Fibroblast of pulmonary artery (primary cell): ENCODE data around the gene PLEKHH1.

Experiments
- DNase-seq: peaks from one replicate; pipeline ENCODE4 v3.0.0-alpha.2; 2010; ENCODE audit warnings: low read depth
- H3K4me3 ChIP-seq: replicated peaks from 2 replicates; pipeline ENCODE4 v1.5.1; 2011; ENCODE audit warnings: low read depth, mild to moderate bottlenecking, control low read depth, low read length, moderate library complexity
- TF ChIP-seq, protein P1 (sequence below): IDR thresholded peaks from 2 replicates; pipeline ENCODE4 v1.5.1; 2011; ENCODE audit warnings: mild to moderate bottlenecking, control low read depth, low read length, inconsistent platforms; ENCODE audit errors: missing control alignments

Gene PLEKHH1

DNA sequence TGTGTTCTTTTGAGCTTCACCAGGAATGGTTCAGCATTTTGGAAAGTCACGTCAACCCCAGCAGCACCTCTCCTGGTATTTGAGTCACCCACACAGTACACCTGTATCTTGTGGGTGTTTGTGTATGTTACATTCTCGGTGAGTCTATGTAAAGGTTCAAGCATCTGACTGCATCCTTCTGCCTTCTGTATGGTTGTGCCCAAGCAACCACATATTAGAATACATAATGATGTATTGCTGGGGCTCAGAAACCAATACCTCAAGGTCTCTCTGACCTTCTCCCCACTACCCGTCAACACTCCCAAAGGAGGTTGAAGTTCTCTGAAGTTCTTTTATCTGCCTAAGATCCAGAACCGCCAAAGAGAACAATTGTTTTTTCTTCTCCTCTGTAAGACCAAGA lies 35.4 kb upstream of the PLEKHH1 start:
- H3K4me3 ChIP-seq = no peak overlapping the region
- TF ChIP-seq, protein P1, sequence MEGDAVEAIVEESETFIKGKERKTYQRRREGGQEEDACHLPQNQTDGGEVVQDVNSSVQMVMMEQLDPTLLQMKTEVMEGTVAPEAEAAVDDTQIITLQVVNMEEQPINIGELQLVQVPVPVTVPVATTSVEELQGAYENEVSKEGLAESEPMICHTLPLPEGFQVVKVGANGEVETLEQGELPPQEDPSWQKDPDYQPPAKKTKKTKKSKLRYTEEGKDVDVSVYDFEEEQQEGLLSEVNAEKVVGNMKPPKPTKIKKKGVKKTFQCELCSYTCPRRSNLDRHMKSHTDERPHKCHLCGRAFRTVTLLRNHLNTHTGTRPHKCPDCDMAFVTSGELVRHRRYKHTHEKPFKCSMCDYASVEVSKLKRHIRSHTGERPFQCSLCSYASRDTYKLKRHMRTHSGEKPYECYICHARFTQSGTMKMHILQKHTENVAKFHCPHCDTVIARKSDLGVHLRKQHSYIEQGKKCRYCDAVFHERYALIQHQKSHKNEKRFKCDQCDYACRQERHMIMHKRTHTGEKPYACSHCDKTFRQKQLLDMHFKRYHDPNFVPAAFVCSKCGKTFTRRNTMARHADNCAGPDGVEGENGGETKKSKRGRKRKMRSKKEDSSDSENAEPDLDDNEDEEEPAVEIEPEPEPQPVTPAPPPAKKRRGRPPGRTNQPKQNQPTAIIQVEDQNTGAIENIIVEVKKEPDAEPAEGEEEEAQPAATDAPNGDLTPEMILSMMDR = no peak
- DNase-seq = no peak

- no peak overlapping the region for H3K4me3 ChIP-seq
- TF ChIP-seq, protein P1 = no peak
- no peak for DNase-seq
Measured at GRCh38 chr14:67500981-67501380, 32.1 kb upstream of the PLEKHH1 start.

DNA sequence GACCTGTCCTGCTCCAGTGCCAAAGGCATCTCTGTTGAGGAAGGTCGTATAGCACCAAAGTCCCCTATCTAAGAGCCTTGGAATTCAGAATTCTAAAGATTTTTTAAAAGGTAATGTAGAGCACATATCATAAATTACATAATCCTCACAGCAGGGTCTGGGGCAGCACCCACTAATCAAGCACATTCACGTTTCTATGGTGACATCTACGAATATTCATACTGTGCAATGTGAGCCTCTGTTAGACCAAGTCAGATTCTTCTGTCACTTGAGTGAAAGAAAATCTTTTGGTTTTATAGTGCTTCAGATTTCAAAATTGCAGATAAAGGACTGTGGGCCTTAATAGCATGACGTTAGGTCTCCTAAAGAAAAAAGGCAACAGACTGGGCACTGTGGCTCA lies 31.4 kb upstream of the PLEKHH1 start:
- no peak overlapping the region for H3K4me3 ChIP-seq
- TF ChIP-seq, protein P1 = no peak
- DNase-seq = no peak

DNA sequence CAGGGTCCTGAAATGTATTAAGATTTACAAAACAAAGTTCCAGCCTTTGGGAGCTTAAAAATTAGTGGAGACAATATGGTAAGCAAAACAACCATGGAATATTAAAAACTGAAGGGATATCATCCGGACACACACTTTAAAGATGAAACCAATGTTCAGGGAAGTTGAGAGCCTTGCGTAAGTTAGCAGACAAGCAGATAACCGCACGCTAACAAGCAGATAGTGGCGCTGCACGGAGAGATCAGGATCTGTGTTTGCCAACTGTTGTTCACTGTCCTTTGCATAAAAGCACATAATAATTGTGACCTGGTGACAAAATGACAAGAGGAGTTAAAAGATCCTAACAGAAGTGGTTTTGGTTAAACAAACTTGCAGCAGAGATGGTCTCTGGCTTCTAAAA lies 30.2 kb upstream of the PLEKHH1 start:
- TF ChIP-seq, protein P1 = no peak
- DNase-seq = no peak
- H3K4me3 ChIP-seq = no peak overlapping the region

DNA sequence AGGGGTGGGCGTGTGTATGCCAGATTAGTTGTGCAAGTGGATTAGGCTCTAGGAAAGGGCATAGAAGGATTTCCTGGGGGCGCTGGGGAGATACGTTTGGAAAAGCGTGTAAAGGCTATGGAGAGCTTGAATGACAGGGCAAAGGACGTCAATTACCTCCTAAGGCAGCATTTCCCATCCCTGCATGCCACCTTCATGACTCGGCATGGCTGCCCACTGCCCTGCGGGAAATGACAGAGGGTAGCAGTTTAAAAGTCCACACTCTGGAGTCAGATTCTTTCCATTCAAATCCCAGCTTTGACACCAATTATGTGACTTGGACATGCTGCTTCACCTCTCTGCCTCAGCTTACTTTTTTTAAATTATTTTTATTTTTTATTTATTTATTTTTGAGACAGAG lies 29.8 kb upstream of the PLEKHH1 start:
- DNase-seq = no peak
- TF ChIP-seq, protein P1 = no peak
- H3K4me3 ChIP-seq = no peak overlapping the region

DNA sequence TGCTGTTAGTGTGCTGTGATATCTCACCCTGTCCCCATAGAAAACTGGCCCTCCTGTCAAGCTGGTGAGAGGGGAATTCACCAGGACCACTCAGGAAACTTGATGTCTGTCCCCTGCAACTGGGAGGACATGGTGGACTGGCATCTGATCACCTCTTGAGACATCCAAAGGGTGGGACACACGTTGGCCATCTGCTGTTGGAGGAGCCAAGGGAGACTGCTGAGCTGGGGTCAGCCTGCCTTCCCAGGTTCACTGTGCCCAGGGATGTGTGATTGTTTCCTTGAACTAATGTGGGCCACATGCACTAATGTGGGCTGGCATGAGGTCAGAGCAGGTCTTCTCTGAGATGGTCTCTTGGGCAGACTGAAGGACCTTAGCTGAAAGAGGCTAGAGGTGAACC lies 27.8 kb upstream of the PLEKHH1 start:
- no peak for DNase-seq
- no peak overlapping the region for H3K4me3 ChIP-seq
- TF ChIP-seq, protein P1 = no peak

GRCh38 chr14:67508956-67509355 lies 24.1 kb upstream of the PLEKHH1 start:
- TF ChIP-seq, protein P1 = no peak
- no peak overlapping the region for H3K4me3 ChIP-seq
- DNase-seq = no peak
